ENCODE measurements around the gene IDH3A.

The IDH3A gene

GRCh38 chr15:78168608-78169007 is 19.4 kb downstream of the IDH3A start:
- no peak for DNase-seq

GRCh38 chr15:78170848-78171773 is 21.9 kb downstream of the IDH3A start:
- DNase-seq = no peak

- DNase-seq = no peak
These were observed 22.8 kb downstream of the IDH3A start for GRCh38 chr15:78171864-78172472.

- DNase-seq = no peak
These were observed 25.2 kb downstream of the IDH3A start for GRCh38 chr15:78174401-78174800.

- peak; percentile 8 for DNase-seq
These were observed 26.2 kb downstream of the IDH3A start for GRCh38 chr15:78175330-78175729.

- peak; percentile 38 for DNase-seq
These were observed 28.3 kb downstream of the IDH3A start for GRCh38 chr15:78177447-78177873.

GRCh38 chr15:78178064-78178463 is 28.9 kb downstream of the IDH3A start:
- DNase-seq = peak; percentile 23

- no peak for DNase-seq
These were observed 30.2 kb downstream of the IDH3A start for GRCh38 chr15:78179286-78179840.

- no peak for DNase-seq
These were observed 30.7 kb downstream of the IDH3A start for GRCh38 chr15:78179906-78180305.

- no peak for DNase-seq
These were observed 33.2 kb downstream of the IDH3A start for GRCh38 chr15:78182336-78182700.

GRCh38 chr15:78182821-78183220 is 33.7 kb downstream of the IDH3A start:
- DNase-seq = no peak

- DNase-seq = no peak
These were observed 43.8 kb downstream of the IDH3A start for GRCh38 chr15:78192826-78193594.

GRCh38 chr15:78193731-78194567 is 44.8 kb downstream of the IDH3A start:
- DNase-seq = no peak

- no peak for DNase-seq
These were observed 45.4 kb downstream of the IDH3A start for GRCh38 chr15:78194568-78194925.

GRCh38 chr15:78195735-78196201 is 46.6 kb downstream of the IDH3A start:
- peak; percentile 70 for DNase-seq

- DNase-seq = no peak
These were observed 48.5 kb downstream of the IDH3A start for GRCh38 chr15:78197632-78198031.

- no peak for DNase-seq
These were observed 51.2 kb downstream of the IDH3A start for GRCh38 chr15:78200276-78200930.

- DNase-seq = no peak
These were observed 52.4 kb downstream of the IDH3A start for GRCh38 chr15:78201281-78202190.

GRCh38 chr15:78203346-78204225 is 54.4 kb downstream of the IDH3A start:
- no peak for DNase-seq
